ENCODE data around the gene HLA-G.

Gene HLA-G

GRCh38 chr6:29858006-29858405 lies 30.4 kb downstream of the HLA-G start:
- no peaks in the 10 kb centered on the region for H3K36me3 ChIP-seq (ENCODE audit: insufficient read depth)
- H3K27ac ChIP-seq: no peak overlapping the region
- no peak for TF ChIP-seq CTCF (conservative IDR thresholded peaks at IDR 0.05; ENCODE audit: low read depth, low read length)
- H2AFZ ChIP-seq (ENCODE audit: low read depth): no peak overlapping the region
- H3K79me2 ChIP-seq (ENCODE audit: insufficient read depth, low read depth): no peaks in the 10 kb centered on the region
- no peak overlapping the region for H3K9ac ChIP-seq
- no peaks in the 10 kb centered on the region for H3K4me1 ChIP-seq (ENCODE audit: low read depth, poor library complexity, severe bottlenecking)
- no peaks in the 10 kb centered on the region for H3K27me3 ChIP-seq (ENCODE audit: insufficient read depth, low read depth)
- H3K4me3 ChIP-seq (IDR thresholded peaks at IDR 0.05; ENCODE audit: insufficient read depth, low read depth, low read length): no peak overlapping the region
- H4K20me1 ChIP-seq (ENCODE audit: insufficient read depth): no peaks in the 10 kb centered on the region
- no peak overlapping the region for H3K4me2 ChIP-seq

- Histone ChIP-seq H3K79me2 (ENCODE audit: insufficient read depth, low read depth) (no peaks in the 10 kb centered on the region), H4K20me1 (ENCODE audit: insufficient read depth) (no peaks in the 10 kb centered on the region), H3K4me1 (ENCODE audit: low read depth, poor library complexity, severe bottlenecking) (no peaks in the 10 kb centered on the region), H3K4me3 (IDR thresholded peaks at IDR 0.05; ENCODE audit: insufficient read depth, low read depth, low read length) (no peak overlapping the region), H3K27me3 (ENCODE audit: insufficient read depth, low read depth) (no peaks in the 10 kb centered on the region), H3K9ac (no peak overlapping the region), H2AFZ (ENCODE audit: low read depth) (no peak overlapping the region), H3K36me3 (ENCODE audit: insufficient read depth) (no peaks in the 10 kb centered on the region), H3K4me2 (no peak overlapping the region), H3K27ac (no peak overlapping the region)
- TF ChIP-seq CTCF (conservative IDR thresholded peaks at IDR 0.05; ENCODE audit: low read depth, low read length): no peak
These were observed 34.1 kb downstream of the HLA-G start for GRCh38 chr6:29861521-29862255.

- Histone ChIP-seq H4K20me1 (ENCODE audit: insufficient read depth) (no peaks in the 10 kb centered on the region), H3K79me2 (ENCODE audit: insufficient read depth, low read depth) (no peaks in the 10 kb centered on the region), H2AFZ (ENCODE audit: low read depth) (no peak overlapping the region), H3K36me3 (ENCODE audit: insufficient read depth) (no peaks in the 10 kb centered on the region), H3K27me3 (ENCODE audit: insufficient read depth, low read depth) (no peaks in the 10 kb centered on the region), H3K4me2 (no peak overlapping the region), H3K9ac (no peak overlapping the region), H3K27ac (no peak overlapping the region), H3K4me1 (ENCODE audit: low read depth, poor library complexity, severe bottlenecking) (no peaks in the 10 kb centered on the region), H3K4me3 (IDR thresholded peaks at IDR 0.05; ENCODE audit: insufficient read depth, low read depth, low read length) (no peak overlapping the region)
- TF ChIP-seq CTCF (conservative IDR thresholded peaks at IDR 0.05; ENCODE audit: low read depth, low read length): no peak
These were observed 36.6 kb downstream of the HLA-G start for GRCh38 chr6:29864037-29864810.

- Histone ChIP-seq H3K9ac (no peak overlapping the region), H4K20me1 (ENCODE audit: insufficient read depth) (no peaks in the 10 kb centered on the region), H2AFZ (ENCODE audit: low read depth) (no peak overlapping the region), H3K4me2 (no peak overlapping the region), H3K4me1 (ENCODE audit: low read depth, poor library complexity, severe bottlenecking) (no peaks in the 10 kb centered on the region), H3K27me3 (ENCODE audit: insufficient read depth, low read depth) (no peaks in the 10 kb centered on the region), H3K36me3 (ENCODE audit: insufficient read depth) (no peaks in the 10 kb centered on the region), H3K27ac (no peak overlapping the region), H3K79me2 (ENCODE audit: insufficient read depth, low read depth) (no peaks in the 10 kb centered on the region), H3K4me3 (IDR thresholded peaks at IDR 0.05; ENCODE audit: insufficient read depth, low read depth, low read length) (no peak overlapping the region)
- no peak for TF ChIP-seq CTCF (conservative IDR thresholded peaks at IDR 0.05; ENCODE audit: low read depth, low read length)
These were observed 38.0 kb downstream of the HLA-G start for GRCh38 chr6:29865631-29866030.

All from KMS-11 (cell line).